Tibial artery (tissue), 4 donors: ENCODE results near the gene FRMD1.

Source experiments
- DNase-seq, 2 donors: peaks; one replicate each; pipeline ENCODE4 v3.0.0-alpha.2; 2019
- H3K27ac ChIP-seq, 2 donors: fragments of 200-600 bp; sonication (generic) in 1 of 2; 1 replicate in 1 of 2; 2 replicates in 1 of 2; pipeline ENCODE4 v1.5.1; 2018 to 2019; ENCODE audit warnings: mild to moderate bottlenecking in 1 of 2
- H3K27me3 ChIP-seq, 2 donors: fragments of 200-600 bp; sonication (generic) in 1 of 2; one replicate each; pipeline versions ENCODE4 v1.5.1 to v1.6.0; 2016 to 2019
- H3K36me3 ChIP-seq, 3 donors: fragments of 200-600 bp; sonication (generic) in 2 of 3; one replicate each; pipeline ENCODE4 v1.5.1; 2016 to 2019; ENCODE audit warnings: mild to moderate bottlenecking in 2 of 3
- H3K4me1 ChIP-seq, 4 donors: fragments of 200-600 bp; sonication (generic) in 2 of 4; 1 replicate in 3 of 4; 2 replicates in 1 of 4; pipeline ENCODE4 v1.5.1; 2016 to 2019
- H3K4me3 ChIP-seq, 2 donors: fragments of 200-600 bp; sonication (generic) in 1 of 2; 1 replicate in 1 of 2; 2 replicates in 1 of 2; pipeline ENCODE4 v1.5.1; 2018 to 2019; ENCODE audit warnings: mild to moderate bottlenecking in 2 of 2
- H3K9me3 ChIP-seq, 3 donors: fragments of 200-600 bp; sonication (generic) in 1 of 3; one replicate each; pipeline ENCODE4 v1.5.1; 2016 to 2019
- CTCF ChIP-seq, 2 experiments: fragments of 200-600 bp in 1 of 2; fragments of 450-650 bp in 1 of 2; IDR thresholded peaks; one replicate each; pipeline ENCODE4 v1.5.1; 2017 to 2019; ENCODE audit warnings: antibody characterized with exemption in 2 of 2, mild to moderate bottlenecking in 1 of 2, moderate library complexity in 1 of 2
- intact Hi-C: fragments of 100-400 bp; cut with DNase I; formaldehyde crosslinking; loops from one replicate; pipeline ENCODE4 v1.15.0; 2023; ENCODE audit warnings: low total_unique reads

Gene FRMD1

DNA sequence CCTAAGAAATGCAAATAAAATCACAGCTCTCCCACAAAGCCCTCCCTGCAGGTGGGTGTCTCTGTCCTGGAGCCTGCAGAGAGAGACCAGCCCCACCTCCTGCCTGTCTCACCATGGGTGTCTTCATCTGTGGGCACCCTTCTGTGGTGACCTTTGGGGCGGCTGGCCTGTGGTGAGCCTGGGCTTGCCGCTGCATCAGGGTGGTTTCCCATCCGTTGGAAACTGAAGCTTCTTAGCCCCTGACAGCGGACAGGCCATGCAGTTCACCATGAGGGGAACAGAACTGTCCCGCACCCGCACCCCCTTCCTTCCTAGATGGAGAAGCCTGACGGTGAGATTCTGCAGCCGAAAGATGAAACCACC, 42.3 kb upstream of the FRMD1 start:
- intact Hi-C loops = no loop called here
- Histone ChIP-seq H3K4me3 (no peak overlapping the region), H3K27me3 (peaks cover 0 to 7% of the 10 kb centered on the region in 2 donors), H3K27ac (no peak overlapping the region), H3K4me1 (no peaks in the 10 kb centered on the region), H3K36me3 (no peaks in the 10 kb centered on the region), H3K9me3 (no peaks in the 10 kb centered on the region)
- DNase-seq = no peak
- TF ChIP-seq CTCF (IDR thresholded peaks at IDR 0.05) = no peak

DNA sequence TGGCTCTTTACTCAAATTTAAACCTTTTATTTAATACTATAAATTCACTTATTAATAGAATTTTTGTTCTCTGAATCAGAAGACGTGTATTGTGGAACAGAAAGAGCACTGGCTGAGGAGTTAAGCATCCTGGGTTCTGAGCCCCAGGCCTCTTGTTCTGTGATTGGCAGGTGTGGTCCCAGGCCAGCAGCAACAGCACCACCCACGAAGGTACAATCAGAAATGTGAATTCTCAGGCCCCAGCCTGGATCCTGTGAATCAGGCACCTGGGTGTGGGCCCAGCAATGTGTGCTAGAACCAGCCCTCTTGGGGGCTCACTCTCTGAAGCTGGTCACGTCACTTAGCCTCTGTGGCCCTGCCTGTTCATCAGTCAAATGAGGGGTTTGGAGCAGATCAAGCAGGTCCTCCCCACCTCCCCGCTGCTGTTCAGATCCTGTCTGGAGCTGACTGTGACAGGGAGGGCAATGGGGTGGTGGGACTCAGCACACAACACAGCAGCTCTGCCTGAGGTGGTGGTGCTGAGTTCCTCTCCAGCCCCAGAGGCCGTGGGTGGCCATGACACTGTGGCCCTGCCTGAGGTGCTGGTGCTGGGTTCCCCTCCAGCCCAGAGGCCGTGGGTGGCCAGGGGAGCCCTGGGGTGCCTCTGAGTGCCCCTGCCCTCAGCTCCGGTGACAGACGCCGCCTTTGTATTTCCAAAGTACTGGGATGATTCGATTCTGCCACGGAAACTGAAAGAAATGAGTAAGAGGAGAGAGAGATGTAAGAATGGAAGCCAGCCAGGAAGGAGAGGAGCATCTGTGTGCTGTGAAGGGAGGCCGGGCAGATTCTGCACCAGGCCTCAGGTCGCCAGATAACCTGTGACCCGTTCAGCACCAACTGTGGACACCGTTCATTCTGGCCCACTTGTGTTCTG, 41.6 kb upstream of the FRMD1 start:
- no peak overlapping the region for H3K27ac ChIP-seq
- H3K4me3 ChIP-seq = no peak overlapping the region
- H3K9me3 ChIP-seq = no peaks in the 10 kb centered on the region
- no peaks in the 10 kb centered on the region for H3K36me3 ChIP-seq
- peaks cover 0 to 7% of the 10 kb centered on the region in 2 donors for H3K27me3 ChIP-seq
- peak; percentile 6 to 57 for DNase-seq
- H3K4me1 ChIP-seq = no peaks in the 10 kb centered on the region
- no peak for TF ChIP-seq CTCF (IDR thresholded peaks at IDR 0.05)
- intact Hi-C loops = no loop called here

DNA sequence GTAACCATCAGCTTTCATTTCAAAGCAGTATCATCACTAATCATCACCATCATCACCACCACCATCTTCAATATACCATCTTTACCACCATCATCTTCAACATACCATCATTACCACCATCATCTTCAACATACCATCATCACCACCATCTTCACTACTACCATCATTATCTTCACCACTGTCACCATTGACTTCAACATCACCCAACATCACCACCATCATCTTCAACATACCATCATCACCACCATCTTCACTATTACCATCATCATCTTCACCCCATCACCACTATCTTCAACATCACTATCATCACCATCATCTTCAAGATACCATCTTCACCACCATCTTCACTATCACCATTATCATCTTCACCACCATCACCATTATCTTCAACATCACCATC, 40.5 kb upstream of the FRMD1 start:
- no peaks in the 10 kb centered on the region for H3K36me3 ChIP-seq
- no peak overlapping the region for H3K27ac ChIP-seq
- intact Hi-C loops = no loop called here
- H3K4me3 ChIP-seq = no peak overlapping the region
- H3K4me1 ChIP-seq = no peaks in the 10 kb centered on the region
- no peak for TF ChIP-seq CTCF (IDR thresholded peaks at IDR 0.05)
- no peaks in the 10 kb centered on the region for H3K9me3 ChIP-seq
- no peak for DNase-seq
- peaks cover 0 to 2% of the 10 kb centered on the region in 2 donors for H3K27me3 ChIP-seq

DNA sequence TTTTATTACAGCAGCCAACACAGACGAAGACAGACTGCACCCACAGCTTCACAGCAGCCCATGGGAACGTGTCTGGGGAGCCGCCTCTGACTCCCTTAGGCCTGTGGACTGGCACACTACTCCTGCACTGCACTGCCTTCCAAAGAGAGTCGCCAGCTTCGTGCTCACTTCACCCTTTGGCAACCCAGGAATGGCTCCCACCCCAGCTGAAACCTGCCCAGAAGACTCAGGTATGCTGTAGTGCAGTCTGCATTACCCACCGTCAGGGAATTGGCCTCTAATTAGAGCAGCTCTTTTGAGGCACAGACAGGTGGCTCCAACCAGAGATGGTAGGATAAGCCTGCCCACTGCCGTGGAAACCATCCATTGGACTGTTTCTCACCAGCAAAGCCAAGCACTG, 39.9 kb upstream of the FRMD1 start:
- H3K9me3 ChIP-seq = no peaks in the 10 kb centered on the region
- peak; percentile 13 to 46 for DNase-seq
- no peaks in the 10 kb centered on the region for H3K36me3 ChIP-seq
- H3K4me1 ChIP-seq = no peaks in the 10 kb centered on the region
- no peak overlapping the region for H3K27ac ChIP-seq
- intact Hi-C loops = no loop called here
- H3K27me3 ChIP-seq = no peaks in the 10 kb centered on the region
- no peak overlapping the region for H3K4me3 ChIP-seq
- TF ChIP-seq CTCF (IDR thresholded peaks at IDR 0.05) = no peak

DNA sequence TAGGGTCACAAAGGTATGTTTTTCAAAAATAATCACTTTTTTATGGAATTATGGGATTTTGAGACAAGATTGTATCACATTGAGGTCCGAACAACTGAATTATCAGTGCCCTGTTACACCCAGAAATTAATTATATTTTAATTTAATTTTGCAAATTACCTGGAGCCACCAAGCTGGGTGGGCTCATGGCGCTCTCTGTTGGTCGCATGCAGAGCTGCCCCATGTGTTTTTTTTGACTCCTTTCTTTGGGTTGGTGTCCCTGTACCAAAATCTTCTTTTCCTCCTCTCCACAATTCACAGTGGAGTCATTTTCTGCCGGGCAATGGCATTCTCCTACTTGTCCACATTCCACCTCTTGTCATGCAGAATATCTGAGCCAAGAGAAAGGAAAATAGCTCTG, 38.9 kb upstream of the FRMD1 start:
- Histone ChIP-seq H3K4me1 (no peaks in the 10 kb centered on the region), H3K27me3 (no peaks in the 10 kb centered on the region), H3K36me3 (no peaks in the 10 kb centered on the region), H3K4me3 (no peak overlapping the region), H3K27ac (no peak overlapping the region), H3K9me3 (no peaks in the 10 kb centered on the region)
- TF ChIP-seq CTCF (IDR thresholded peaks at IDR 0.05) = no peak
- intact Hi-C loops = no loop called here
- no peak for DNase-seq
